ENCODE measurements around the gene PTPN11.

GRCh38 chr12:112466011-112466422 is 47.3 kb downstream of the PTPN11 start:
- no peak for TF ChIP-seq YY1 (IDR thresholded peaks at IDR 0.05; ENCODE audit: insufficient read depth, insufficient read length)
- TF ChIP-seq SUZ12 (IDR thresholded peaks at IDR 0.05; ENCODE audit: extremely low read depth, insufficient read depth, insufficient read length): no peak
- no peak for TF ChIP-seq ZNF274 (IDR thresholded peaks at IDR 0.05; ENCODE audit: low read depth, low read length)

Measured in NT2/D1 (cell line).